H1 (cell line): ENCODE results near the gene CRTAP. TPM values are rescaled to one million over a fixed set of nuclear protein-coding genes. Genes with fewer than 3 reads are reported as not detected.

Source experiments
- RAD21 ChIP-seq, 2 experiments: IDR thresholded peaks in 1 of 2; conservative IDR thresholded peaks in 1 of 2; 2 replicates each; pipeline ENCODE4 v1.6.1; 2011; ENCODE audit warnings: low read depth in 2 of 2, low read length in 2 of 2, improper control_type of control experiment in 1 of 2, inconsistent platforms in 1 of 2, mild to moderate bottlenecking in 1 of 2, moderate library complexity in 1 of 2
- SAP30 ChIP-seq: fragments of 300-600 bp; sonication (generic); IDR thresholded peaks from 2 replicates; pipeline ENCODE4 v1.7.1; 2012; ENCODE audit warnings: low read length, moderate library complexity, mild to moderate bottlenecking, inconsistent platforms; ENCODE audit not compliant: insufficient read depth, insufficient replicate concordance
- SIN3A ChIP-seq, 2 experiments: IDR thresholded peaks in 1 of 2; conservative IDR thresholded peaks in 1 of 2; 2 replicates each; pipeline ENCODE4 v1.6.1; 2011 to 2012; ENCODE audit warnings: low read length in 2 of 2, improper control_type of control experiment in 1 of 2, low read depth in 1 of 2, mild to moderate bottlenecking in 1 of 2
- polyA plus RNA-seq, 7 experiments: library from polyadenylated mRNA; depleted of rRNA in 3 of 7; stranded (reverse) in 5 of 7; unstranded in 2 of 7; fragments of >200 nt in 5 of 7; fragments of 200-250 nt in 2 of 7; gene quantifications; 1 replicate in 5 of 7; 2 replicates in 1 of 7; 4 replicates in 1 of 7; pipeline versions ENCODE4 v1.2.1 to v1.2.3, GENCODE V29; 2011 to 2013; ENCODE audit warnings: missing spikeins in 2 of 7, mixed read lengths in 2 of 7
- total RNA-seq: library from RNA; stranded (reverse); fragmentation: NEBNext Ultra II Directional; extraction: Animal tissue kit (Norgen Biotek cat#: 25700); gene quantifications from 2 replicates; pipeline ENCODE4 v1.2.1, GENCODE V29; 2021

CRTAP gene
- total and polyA plus RNA-seq, 2 of the 8 experiments (the other 6 are each of a cell fraction or from before 2014, with no cell fraction given), result 159 to 188 TPM

DNA sequence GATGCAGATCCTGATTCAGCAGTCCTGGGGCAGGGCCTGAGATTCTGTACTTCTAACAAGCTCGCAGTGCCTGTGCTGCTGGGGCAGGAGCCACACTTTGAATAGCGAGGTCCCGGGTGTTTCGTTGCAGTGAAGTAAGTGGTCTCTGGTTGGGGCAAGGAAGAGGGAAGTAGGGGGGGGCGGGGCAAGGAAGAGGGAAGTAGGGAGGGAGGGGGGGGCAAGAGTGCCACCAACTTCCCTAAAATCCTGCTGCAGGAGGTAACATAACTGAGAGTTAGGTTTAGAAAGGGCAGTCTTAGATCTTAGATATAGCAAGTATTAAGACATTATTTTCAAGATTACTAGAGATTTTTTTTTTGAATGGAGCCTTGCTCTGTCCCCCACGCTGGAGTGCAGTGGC lies 35.5 kb downstream of the CRTAP start (continued):
- TF ChIP-seq RAD21 (IDR thresholded peaks at IDR 0.05 in 1 of 2, conservative IDR thresholded peaks at IDR 0.05 in 1 of 2; ENCODE audit: low read depth in 2 of 2, low read length in 2 of 2) (no peak), SIN3A (conservative IDR thresholded peaks at IDR 0.05 in 1 of 2, IDR thresholded peaks at IDR 0.05 in 1 of 2; ENCODE audit: low read depth in 1 of 2, low read length in 2 of 2) (no peak), SAP30 (no peak)
